ENCODE data around the gene DLGAP4.

- TF ChIP-seq POLR2A (IDR thresholded peaks at IDR 0.05) (no peak), CTCF (IDR thresholded peaks at IDR 0.05) (no peak)
Observed at GRCh38 chr20:36402708-36403107, 96.6 kb downstream of the DLGAP4 start.

Measured in stomach (tissue), 4 donors.